GM21529 (cell line): Measurements from ENCODE around the gene IFITM2.

Source experiments
- ATAC-seq: cut with Tn5 transposase; IDR thresholded peaks from one replicate; pipeline ENCODE4 v1.9.1; 2021; ENCODE audit not compliant: unreplicated experiment

IFITM2 gene

GRCh38 chr11:292211-293121 lies 15.2 kb upstream of the IFITM2 start:
- ATAC-seq = no peak

- ATAC-seq = no peak
Observed at GRCh38 chr11:293271-293851, 14.3 kb upstream of the IFITM2 start.

DNA sequence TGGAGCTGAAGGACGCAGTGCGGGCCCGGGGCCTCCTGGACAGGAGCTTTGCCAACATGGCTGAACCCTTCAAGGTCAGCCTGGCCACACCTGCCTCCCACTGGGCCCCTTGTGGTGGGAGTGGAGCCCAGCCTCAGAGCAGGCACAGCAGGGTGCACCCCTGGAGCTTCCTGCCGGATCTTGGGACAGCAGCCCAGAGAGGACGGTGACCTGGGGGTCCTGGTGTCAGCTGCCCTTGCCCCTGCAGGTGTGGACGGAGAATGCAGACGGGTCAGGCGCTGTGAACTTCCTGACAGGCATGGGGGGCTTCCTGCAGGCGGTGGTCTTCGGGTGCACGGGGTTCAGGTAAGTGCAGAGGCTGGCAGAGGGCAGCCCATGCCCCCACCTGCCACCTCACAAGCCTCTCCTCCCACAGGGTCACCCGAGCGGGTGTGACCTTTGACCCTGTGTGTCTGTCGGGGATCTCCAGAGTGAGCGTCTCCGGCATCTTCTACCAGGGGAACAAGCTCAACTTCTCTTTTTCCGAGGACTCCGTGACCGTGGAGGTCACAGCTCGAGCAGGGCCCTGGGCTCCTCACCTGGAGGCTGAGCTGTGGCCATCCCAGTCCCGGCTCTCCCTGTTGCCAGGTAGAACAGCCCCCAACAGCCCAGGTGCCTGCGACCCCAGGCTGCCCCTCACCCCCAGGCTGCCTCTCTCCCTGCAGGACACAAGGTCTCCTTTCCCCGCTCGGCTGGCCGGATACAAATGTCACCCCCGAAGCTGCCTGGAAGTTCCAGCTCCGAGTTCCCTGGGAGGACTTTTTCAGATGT lies 13.6 kb upstream of the IFITM2 start:
- ATAC-seq = no peak

GRCh38 chr11:294780-295179 lies 12.8 kb upstream of the IFITM2 start:
- ATAC-seq = no peak

GRCh38 chr11:295351-296170 lies 12.1 kb upstream of the IFITM2 start:
- no peak for ATAC-seq

DNA sequence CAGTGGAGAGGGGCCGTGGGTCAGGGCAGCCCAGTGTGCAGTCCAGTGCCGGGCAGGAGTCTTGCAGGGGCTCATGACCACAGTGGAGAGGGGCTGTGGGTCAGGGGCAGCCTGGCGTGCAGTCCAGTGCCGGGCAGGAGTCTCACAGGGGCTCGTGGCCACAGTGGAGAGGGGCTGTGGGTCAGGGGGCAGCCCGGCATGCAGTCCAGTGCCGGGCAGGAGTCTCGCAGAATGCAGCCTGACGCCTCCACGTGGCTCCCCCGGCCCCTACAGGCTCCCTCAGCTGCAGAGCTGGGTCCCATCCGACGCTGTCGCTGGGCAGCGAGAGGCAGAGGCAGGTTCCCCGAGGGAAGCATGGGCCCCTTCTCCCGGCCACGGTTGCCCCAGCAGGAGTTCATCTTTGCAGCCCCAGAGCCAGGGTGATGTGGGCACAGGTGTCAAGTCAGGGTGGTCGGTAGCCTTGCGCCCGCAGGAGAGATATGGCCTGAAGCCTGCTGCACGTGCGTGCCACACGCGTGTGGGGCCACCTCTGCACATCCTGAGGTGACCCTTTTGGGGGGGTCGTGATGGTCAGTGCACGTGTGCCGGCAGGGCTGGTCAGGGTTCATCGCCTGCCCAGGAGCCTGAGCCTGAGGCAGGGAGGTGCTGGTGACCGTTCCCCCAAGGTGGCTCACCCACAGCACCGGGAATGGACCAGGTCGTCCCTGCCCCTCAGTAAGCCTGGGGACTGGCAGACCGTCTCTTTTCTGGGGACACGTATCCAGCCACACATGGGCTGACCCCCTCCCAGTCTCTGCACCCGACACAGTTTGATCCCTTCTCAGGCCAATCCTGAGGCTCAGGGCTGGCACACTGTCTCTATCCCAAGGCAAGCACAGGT lies 11.2 kb upstream of the IFITM2 start:
- no peak for ATAC-seq

- ATAC-seq = no peak
Observed at GRCh38 chr11:297051-297585, 10.5 kb upstream of the IFITM2 start.

GRCh38 chr11:297586-298405 lies 9.8 kb upstream of the IFITM2 start:
- ATAC-seq = no peak

DNA sequence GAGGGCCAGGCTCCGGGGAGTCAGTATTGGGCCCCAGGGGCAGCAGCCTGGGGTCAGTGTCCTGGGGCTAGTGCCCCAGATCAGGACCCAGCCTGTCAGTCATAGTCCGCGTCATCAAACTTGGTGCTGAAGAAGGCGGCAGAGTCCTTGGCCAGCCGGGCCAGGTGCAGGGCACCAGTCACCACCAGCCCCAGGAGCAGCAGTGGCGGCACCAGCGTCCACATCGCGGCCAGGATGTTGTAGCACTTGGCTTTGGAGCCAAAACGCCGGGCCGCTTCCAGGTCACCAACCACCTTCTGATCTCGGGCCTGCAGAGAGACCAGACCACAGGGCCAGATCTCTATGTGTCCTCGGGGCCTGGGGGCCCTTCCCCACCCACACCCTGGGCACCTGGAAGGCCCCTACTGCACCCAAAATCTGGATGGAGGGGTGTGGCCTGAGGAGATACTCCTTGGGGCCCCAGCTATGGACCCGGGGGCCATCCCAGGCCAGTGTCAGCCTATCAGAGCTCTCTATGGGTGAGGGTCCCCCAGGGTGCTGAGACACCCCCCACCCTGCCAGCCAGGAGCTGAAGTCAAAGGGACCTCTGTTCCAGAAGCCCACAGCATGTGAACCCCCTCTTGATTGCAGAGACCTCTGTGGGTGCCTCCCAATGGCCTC lies 9.1 kb upstream of the IFITM2 start:
- ATAC-seq = no peak

GRCh38 chr11:299081-299891 lies 8.3 kb upstream of the IFITM2 start, which contains the start of gene IFITM5:
Gene IFITM5, minus strand, starts transcription at chr11:299526. Its CDS starts 36 bp downstream, at chr11:299490.
- ATAC-seq = no peak

DNA sequence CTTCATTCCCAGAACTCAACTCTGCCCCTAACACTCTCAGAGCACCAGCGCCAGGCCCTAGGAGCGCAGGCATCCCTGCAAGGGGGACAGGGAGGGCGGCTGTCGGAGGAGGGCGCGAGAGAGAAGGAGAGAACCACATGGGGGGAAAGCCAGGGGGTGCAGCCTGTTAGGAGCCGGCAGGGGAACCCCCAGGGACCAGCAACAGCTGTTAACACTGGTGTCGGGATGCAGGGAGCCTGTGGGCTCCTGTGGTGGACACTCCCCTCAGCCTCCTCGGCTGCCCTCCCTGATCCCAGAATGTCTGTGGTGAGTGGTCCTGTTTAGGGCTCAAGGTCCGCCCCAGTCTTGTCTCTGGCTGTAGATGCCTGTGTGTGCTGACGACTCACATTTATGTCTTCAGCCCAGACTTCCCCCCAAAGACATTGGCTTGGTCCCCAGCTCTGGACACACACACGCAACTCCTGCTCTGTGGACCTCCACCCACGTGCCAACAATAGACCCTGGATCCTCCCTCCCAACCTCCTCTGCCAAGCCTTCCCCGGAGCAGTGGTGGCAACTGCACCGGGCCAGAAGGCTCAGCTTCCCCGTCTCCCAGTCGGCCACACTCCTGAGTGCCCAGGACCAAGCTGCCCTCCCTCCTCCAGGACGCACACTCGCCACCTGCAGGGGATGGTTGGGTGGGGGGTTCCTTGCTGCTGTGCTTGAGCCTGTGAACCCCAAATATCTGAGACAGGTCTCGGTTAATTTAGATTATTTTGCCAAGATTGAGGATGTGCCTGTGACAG lies 7.5 kb upstream of the IFITM2 start:
- no peak for ATAC-seq

DNA sequence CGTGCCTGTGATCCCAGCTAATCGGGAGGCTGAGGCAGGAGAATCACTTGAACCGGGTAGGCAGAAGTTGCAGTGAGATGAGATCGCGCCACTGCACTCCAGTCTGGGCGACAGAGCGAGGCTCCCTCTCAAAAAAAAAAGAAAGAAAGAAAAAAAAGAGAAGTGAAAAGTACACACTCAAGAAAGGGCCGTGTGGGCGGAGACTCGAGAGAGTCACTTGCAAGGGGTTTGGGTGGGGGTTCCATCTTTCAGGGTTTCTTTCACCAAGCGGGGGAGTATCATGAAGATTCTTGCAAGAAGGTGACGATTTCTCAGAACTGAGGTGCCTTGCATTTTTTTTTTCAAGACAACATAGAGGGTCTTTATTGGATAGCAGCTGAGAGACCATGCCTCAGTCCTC lies 4.3 kb upstream of the IFITM2 start:
- no peak for ATAC-seq

DNA sequence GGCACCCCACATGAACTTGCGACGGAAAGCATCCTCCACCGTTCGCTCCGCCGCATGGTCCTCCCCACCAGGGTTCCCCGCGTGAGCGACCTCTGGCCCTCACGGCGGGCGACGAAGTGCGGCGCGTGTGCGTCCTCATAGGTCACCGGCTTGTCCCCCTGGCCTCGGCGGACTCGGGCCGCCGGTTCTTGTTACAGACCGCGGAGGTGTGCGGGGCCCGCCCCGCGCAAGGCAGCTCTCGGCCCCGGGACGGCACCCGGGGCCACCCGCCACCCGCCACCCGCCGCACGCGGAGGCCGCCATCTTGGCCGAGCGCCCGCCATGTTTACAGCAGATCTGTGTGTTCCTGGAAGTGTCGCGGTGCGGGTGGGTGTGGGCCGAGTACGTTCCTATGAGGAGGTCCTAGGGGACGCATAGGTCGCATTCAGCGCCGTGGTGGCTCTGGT lies 3.5 kb upstream of the IFITM2 start:
- no peak for ATAC-seq

DNA sequence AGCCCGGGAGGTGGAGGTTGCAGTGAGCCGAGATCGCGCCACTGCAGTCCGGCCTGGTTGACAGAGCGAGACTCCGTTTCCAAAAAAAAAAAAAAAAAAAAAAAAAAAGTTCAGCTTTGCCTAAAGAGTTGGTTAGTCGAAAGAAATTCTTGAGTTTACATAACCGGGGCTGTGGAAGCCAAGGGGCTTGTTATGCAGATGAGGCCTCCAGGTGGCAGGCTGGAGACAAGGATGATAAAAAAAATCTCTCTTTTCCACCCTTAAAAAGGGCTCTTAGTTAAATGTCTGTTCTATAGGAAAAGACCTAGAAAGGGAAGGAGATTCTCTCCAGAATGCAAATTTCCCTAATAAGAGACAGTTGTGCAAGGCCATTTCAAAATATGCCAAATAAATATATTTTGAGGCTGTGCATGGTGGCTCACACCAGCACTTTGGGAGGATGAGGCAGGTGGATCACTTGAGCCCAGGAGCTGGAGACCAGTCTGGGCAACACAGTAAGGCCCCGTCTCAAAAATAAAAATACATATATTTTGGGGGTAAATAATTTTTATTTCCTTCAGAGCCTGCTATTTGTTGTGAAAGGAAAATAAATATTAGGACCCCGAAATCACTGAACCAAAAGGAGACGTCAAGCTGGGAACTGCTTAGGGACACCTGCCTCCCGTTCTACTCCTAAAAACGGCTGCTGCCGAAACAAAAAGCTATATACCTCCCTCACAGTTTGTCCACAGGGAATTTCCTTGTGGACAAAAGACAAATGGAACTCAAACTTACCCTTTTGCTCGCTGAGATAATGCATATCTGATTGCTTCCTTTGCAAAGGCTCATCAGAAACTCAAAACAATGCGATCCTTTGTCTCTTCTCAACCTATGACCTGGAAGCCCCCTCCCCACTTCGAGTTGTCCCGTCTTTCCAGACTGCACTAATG lies 2.4 kb upstream of the IFITM2 start:
- ATAC-seq = no peak

GRCh38 chr11:305844-306211 lies 1.8 kb upstream of the IFITM2 start:
- no peak for ATAC-seq
